Activated naive CD4-positive, alpha-beta T cell treated with anti-CD3 and anti-CD28 coated beads for 36 hours (primary cell): ENCODE data around the gene OPTN. TPM values are rescaled to one million over a fixed set of nuclear protein-coding genes. Genes with fewer than 3 reads are reported as not detected.
A peak's percentile ranks its signal among the peaks of the same experiment; 100 is the strongest.
"Not testable (repeated sequence)": the region's sequence is repeated elsewhere in the genome, so short reads cannot be mapped to it uniquely, and the experiment has no call there.

ENCODE experiments used
- CTCF ChIA-PET: fragments of 350-600 bp; sonication (Branson Sonifier 250); formaldehyde crosslinking; loops from one replicate; lab custom pipeline; 2021; ENCODE audit warnings: antibody characterized with exemption; lab: Charles Lee
- DNase-seq: peaks from one replicate; pipeline ENCODE4 v3.0.0-alpha.2; 2020
- H3K27ac Mint-ChIP-seq: one replicate; pipeline ENCODE4 v1.8.0; 2021; ENCODE audit warnings: mild to moderate bottlenecking, mixed read lengths
- H3K27me3 Mint-ChIP-seq: one replicate; pipeline ENCODE4 v1.8.0; 2021; ENCODE audit warnings: low read depth, mixed read lengths
- H3K36me3 Mint-ChIP-seq: one replicate; pipeline ENCODE4 v1.8.0; 2021; ENCODE audit warnings: low read depth, mixed read lengths
- H3K4me1 Mint-ChIP-seq: one replicate; pipeline ENCODE4 v1.8.0; 2021; ENCODE audit warnings: low read depth, mixed read lengths
- H3K4me3 Mint-ChIP-seq: one replicate; pipeline ENCODE4 v1.8.0; 2021; ENCODE audit warnings: mild to moderate bottlenecking, moderate library complexity, mixed read lengths
- H3K9me3 Mint-ChIP-seq: one replicate; pipeline ENCODE4 v1.8.0; 2021; ENCODE audit warnings: mixed read lengths
- intact Hi-C: fragments of 100-400 bp; cut with micrococcal nuclease; formaldehyde crosslinking; loops from one replicate; pipeline ENCODE4 v1.15.1; 2023
- total RNA-seq, 2 experiments: library from RNA; stranded (reverse); gene quantifications; one replicate each; pipeline ENCODE4 v1.2.3, GENCODE V29; 2021

The OPTN gene
- total RNA-seq, 2 experiments from 2014 or later, result 39.7 to 43.8 TPM

DNA sequence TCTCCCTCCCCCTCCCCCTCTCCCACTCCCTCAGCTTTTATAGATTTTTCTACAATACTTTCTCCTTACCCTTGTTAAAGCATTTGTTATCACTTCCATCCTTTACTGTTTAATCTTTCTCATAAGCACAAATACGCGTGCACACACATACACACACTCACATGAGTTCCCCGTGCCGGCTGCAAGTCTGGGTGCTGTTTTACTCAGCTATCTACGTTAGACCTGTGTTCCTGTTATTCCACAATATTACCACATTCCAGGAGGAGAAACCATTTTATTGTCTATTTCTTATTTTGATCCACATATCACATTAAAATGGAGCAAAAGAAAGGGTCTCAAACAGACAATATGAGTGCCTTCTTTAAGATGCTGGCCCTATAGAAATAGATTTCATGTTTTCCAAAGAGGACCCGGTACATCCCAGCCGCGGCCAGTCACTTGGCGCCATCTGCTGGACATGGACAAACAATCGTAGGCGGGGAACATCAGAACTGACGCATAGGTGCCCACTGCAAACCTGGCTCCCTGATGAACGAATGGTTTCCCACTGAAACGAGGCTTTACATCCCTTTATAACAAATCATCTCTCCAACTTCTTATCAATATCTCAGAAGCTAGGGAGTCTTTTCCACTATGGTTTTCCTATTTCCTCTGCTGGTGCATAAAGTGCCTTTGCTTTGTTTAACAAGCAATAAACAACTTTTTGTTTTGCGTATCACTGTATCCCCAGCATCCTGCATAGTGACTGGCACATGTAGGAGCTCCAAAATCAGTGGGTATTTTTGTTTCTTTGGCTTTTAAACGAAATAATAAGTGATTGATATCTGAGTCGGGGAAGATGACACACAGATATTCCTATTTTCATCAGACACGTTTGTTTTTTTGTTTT is 25.2 kb upstream of the OPTN start:
- intact Hi-C loops, result loop anchor here (1.0 to 10.0 kb wide), 6 partner anchors 24 to 811 kb away; partner anchors contain the start of gene CCDC3
- H3K9me3 Mint-ChIP-seq, result peaks cover 18% of the 10 kb centered on the region
- CTCF ChIA-PET, result interaction anchor here (0.6 to 1.8 kb wide), 13 partner anchors 11 to 1028 kb away, joined by 3 to 7 read pairs (median 3); no protein-coding TSS in a partner anchor
- no peak overlapping the region for H3K27ac Mint-ChIP-seq
- H3K27me3 Mint-ChIP-seq, result peaks cover 20% of the 10 kb centered on the region
- peak; percentile 79 for DNase-seq
- H3K36me3 Mint-ChIP-seq, result peaks cover 1% of the 10 kb centered on the region
- no peaks in the 10 kb centered on the region for H3K4me1 Mint-ChIP-seq
- H3K4me3 Mint-ChIP-seq, result no peak overlapping the region

- H3K27ac Mint-ChIP-seq, result no peak overlapping the region
Observed at GRCh38 chr10:13078912-13079775, 20.8 kb upstream of the OPTN start.

GRCh38 chr10:13079776-13080050 is 20.2 kb upstream of the OPTN start:
- Mint-ChIP-seq H3K27ac (no peak overlapping the region), H3K9me3 (peaks cover 49% of the 10 kb centered on the region), H3K36me3 (peaks cover 1% of the 10 kb centered on the region), H3K4me1 (no peaks in the 10 kb centered on the region), H3K4me3 (no peak overlapping the region), H3K27me3 (peaks cover 16% of the 10 kb centered on the region)
- CTCF ChIA-PET, result no interaction called here
- intact Hi-C loops, result loop anchor here (5.0 to 10.0 kb wide), 2 partner anchors 175 to 372 kb away; no protein-coding TSS in a partner anchor
- DNase-seq, result no peak

More at GRCh38 chr10:13078912-13079775, 20.8 kb upstream of the OPTN start:
- Mint-ChIP-seq H3K36me3 (peaks cover 1% of the 10 kb centered on the region), H3K27me3 (peaks cover 20% of the 10 kb centered on the region), H3K9me3 (peaks cover 45% of the 10 kb centered on the region), H3K4me3 (no peak overlapping the region), H3K4me1 (no peaks in the 10 kb centered on the region)
- DNase-seq, result no peak
- CTCF ChIA-PET, result no interaction called here
- intact Hi-C loops, result loop anchor here (5.0 to 10.0 kb wide), 2 partner anchors 174 to 372 kb away; no protein-coding TSS in a partner anchor

DNA sequence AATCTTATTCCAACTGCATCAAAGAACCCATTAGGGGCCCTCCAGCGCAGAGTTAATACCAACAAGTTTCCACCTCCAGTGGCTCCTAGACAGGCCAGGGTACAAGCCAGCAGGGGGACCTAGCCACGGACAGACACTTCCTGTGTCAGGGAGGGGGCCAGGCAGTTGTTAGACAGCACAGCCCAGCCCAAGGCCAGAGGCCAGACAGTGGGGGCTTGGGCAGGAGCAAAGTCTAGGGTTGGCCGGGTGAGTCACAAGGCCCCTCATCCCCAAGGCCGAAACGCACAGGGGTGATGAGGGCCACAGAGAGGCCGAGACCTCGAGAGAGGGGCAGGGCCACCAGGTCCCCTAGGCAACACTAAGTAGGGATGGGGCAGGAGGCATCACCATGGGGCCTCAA is 19.3 kb upstream of the OPTN start:
- H3K27me3 Mint-ChIP-seq, result peaks cover 10% of the 10 kb centered on the region
- CTCF ChIA-PET, result no interaction called here
- H3K36me3 Mint-ChIP-seq, result peaks cover 1% of the 10 kb centered on the region
- no peak overlapping the region for H3K4me3 Mint-ChIP-seq
- H3K27ac Mint-ChIP-seq, result no peak overlapping the region
- H3K4me1 Mint-ChIP-seq, result no peaks in the 10 kb centered on the region
- intact Hi-C loops, result no loop called here
- no peak for DNase-seq
- H3K9me3 Mint-ChIP-seq, result peaks cover 52% of the 10 kb centered on the region

- intact Hi-C loops, H3K27me3 Mint-ChIP-seq, H3K4me3 Mint-ChIP-seq, H3K4me1 Mint-ChIP-seq, H3K27ac Mint-ChIP-seq, H3K36me3 Mint-ChIP-seq, DNase-seq, CTCF ChIA-PET: not testable (repeated sequence)
- H3K9me3 Mint-ChIP-seq, result peaks cover 44% of the 10 kb centered on the region
Observed at GRCh38 chr10:13083700-13084099, 16.3 kb upstream of the OPTN start.

GRCh38 chr10:13086056-13086455 is 13.9 kb upstream of the OPTN start:
- intact Hi-C loops, result no loop called here
- no peaks in the 10 kb centered on the region for H3K36me3 Mint-ChIP-seq
- DNase-seq, result no peak
- H3K4me1 Mint-ChIP-seq, result peaks cover 4% of the 10 kb centered on the region
- no peak overlapping the region for H3K4me3 Mint-ChIP-seq
- peaks cover 31% of the 10 kb centered on the region for H3K9me3 Mint-ChIP-seq
- no peak overlapping the region for H3K27ac Mint-ChIP-seq
- CTCF ChIA-PET, result no interaction called here
- H3K27me3 Mint-ChIP-seq, result peaks cover 4% of the 10 kb centered on the region

DNA sequence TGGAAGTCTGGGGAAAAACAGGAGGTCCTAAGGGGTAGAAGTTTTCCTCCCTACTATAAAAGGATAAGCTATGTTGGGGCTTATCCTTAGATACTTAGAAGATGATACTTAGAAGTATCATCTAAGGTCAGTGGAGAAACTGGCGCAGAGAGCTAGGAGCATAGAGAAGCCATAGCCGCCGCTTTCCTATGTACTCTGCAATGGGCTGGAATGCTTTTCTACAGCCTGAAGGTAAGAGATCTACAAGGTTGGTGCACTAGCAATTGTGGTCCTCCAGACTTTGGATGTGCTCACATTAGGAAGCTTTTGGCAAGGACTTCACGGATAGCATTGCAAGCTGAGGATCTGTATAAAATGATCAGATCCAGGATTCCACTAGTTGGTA is 12.4 kb upstream of the OPTN start:
- H3K4me1 Mint-ChIP-seq, result peaks cover 4% of the 10 kb centered on the region
- H3K27me3 Mint-ChIP-seq, result peaks cover 4% of the 10 kb centered on the region
- no peaks in the 10 kb centered on the region for H3K36me3 Mint-ChIP-seq
- no peak for DNase-seq
- intact Hi-C loops, result no loop called here
- CTCF ChIA-PET, result no interaction called here
- no peak overlapping the region for H3K4me3 Mint-ChIP-seq
- no peak overlapping the region for H3K27ac Mint-ChIP-seq
- peaks cover 19% of the 10 kb centered on the region for H3K9me3 Mint-ChIP-seq

DNA sequence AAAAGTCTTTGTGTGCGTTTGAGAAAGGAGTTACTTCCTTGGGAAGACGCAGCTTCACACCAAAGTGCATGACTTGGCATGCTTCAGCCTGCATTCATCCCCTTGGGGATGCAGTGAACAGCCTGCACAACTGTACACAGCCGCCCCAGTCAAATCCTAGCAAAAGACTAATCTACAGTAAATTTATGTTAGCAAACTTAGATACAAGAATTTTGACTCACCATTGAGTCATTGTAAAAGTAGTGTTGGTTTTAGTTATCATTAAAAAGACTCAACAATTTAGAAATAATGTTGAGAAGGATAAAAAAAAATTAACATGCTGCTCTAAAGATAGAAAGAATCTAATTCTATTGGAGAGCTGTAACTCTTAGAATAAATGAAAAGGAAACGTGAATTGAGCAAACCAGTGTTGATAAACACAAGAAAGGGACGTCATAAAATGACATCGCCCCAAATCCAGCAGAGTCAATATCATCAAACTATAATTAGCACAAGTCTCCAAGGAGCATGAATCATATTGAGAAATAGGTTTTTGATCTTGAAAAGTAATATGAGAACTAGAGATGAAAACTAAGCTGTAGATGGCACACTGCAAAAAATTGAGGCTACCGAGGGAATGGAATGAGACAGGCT is 11.9 kb upstream of the OPTN start:
- Mint-ChIP-seq H3K9me3 (peaks cover 18% of the 10 kb centered on the region), H3K27ac (no peak overlapping the region), H3K4me3 (no peak overlapping the region), H3K4me1 (peaks cover 4% of the 10 kb centered on the region), H3K27me3 (peaks cover 4% of the 10 kb centered on the region), H3K36me3 (no peaks in the 10 kb centered on the region)
- intact Hi-C loops, result loop anchor here (1.0 kb wide), 1 partner anchor 11 kb away; no protein-coding TSS in a partner anchor
- CTCF ChIA-PET, result interaction anchor here (1.1 kb wide), 1 partner anchor 13 kb away, joined by 3 read pairs; no protein-coding TSS in a partner anchor
- no peak for DNase-seq

DNA sequence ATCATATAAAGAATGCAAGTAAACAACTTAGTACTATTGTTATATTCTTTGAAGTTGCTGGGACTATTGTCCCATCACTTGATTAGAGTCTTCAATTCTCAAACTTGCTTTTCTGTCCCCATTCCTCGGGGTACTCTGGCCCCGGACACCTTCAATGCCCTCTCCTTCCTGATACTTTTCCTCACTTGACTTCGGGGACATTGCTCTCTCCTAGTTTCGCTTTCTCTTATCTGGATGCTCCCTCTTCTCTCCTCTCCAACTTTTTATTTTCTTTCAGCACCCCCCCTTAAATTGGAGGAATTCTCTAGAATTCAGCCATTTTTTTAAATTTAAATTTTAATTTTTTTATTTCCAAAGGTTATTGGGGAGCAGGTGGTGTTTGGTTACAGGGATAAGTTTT is 10.6 kb upstream of the OPTN start:
- Mint-ChIP-seq H3K27me3 (peaks cover 4% of the 10 kb centered on the region), H3K9me3 (peaks cover 12% of the 10 kb centered on the region), H3K36me3 (no peaks in the 10 kb centered on the region), H3K4me1 (peaks cover 4% of the 10 kb centered on the region), H3K27ac (no peak overlapping the region), H3K4me3 (no peak overlapping the region)
- intact Hi-C loops, result no loop called here
- no peak for DNase-seq
- CTCF ChIA-PET, result interaction anchor here (1.1 kb wide), 1 partner anchor 14 kb away, joined by 3 read pairs; no protein-coding TSS in a partner anchor

DNA sequence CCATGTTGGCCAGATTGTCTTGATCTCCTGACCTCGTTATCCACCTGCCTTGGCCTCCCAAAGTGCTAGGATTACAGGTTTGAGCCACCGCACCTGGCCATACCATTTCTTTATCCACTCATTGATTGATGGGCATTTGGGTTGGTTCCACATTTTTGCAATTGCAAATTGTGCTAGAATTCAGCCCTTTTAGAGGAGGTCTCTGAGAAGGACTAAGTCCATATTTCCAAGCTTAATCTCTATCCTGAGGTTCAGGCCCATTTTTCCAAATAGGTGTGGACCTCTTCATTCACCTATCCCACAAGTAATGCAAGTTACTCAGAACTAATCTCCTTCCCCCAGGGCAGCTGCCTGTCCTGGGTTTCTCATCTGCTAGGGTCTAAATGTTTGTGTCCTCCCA is 9.7 kb upstream of the OPTN start:
- peaks cover 4% of the 10 kb centered on the region for H3K4me1 Mint-ChIP-seq
- H3K9me3 Mint-ChIP-seq, result peaks cover 6% of the 10 kb centered on the region
- no peak overlapping the region for H3K27ac Mint-ChIP-seq
- peaks cover 4% of the 10 kb centered on the region for H3K27me3 Mint-ChIP-seq
- CTCF ChIA-PET, result no interaction called here
- no peak for DNase-seq
- no peak overlapping the region for H3K4me3 Mint-ChIP-seq
- no peaks in the 10 kb centered on the region for H3K36me3 Mint-ChIP-seq
- intact Hi-C loops, result loop anchor here (10.0 kb wide), 1 partner anchor 875 kb away; no protein-coding TSS in a partner anchor

GRCh38 chr10:13091801-13092200 is 8.2 kb upstream of the OPTN start:
- Mint-ChIP-seq H3K4me3 (no peak overlapping the region), H3K36me3 (no peaks in the 10 kb centered on the region), H3K4me1 (peaks cover 4% of the 10 kb centered on the region), H3K27me3 (peaks cover 4% of the 10 kb centered on the region), H3K27ac (no peak overlapping the region), H3K9me3 (peaks cover 6% of the 10 kb centered on the region)
- intact Hi-C loops, result loop anchor here (10.0 kb wide), 1 partner anchor 877 kb away; no protein-coding TSS in a partner anchor
- DNase-seq, result no peak
- CTCF ChIA-PET, result no interaction called here
